IMR-90 (cell line): ENCODE results near the gene SGO2. TPM values are rescaled to one million over a fixed set of nuclear protein-coding genes. Genes with fewer than 3 reads are reported as not detected.

Source experiments
- ATAC-seq: fragments of 200-7000 bp; cut with Tn5 transposase; 2 replicates; pipeline ENCODE4 v1.9.1; 2020; ENCODE audit warnings: low read depth, mild to moderate bottlenecking, moderate library complexity
- BruUV-seq: library from RNA; stranded (reverse); fragments of 400-500 nt; replicated peaks from 2 replicates; lab custom pipeline; 2021; lab: Mats Ljungman, UMichigan
- CTCF ChIA-PET: fragments of 300-600 bp; formaldehyde crosslinking; extraction: SDS; loops from one replicate; lab custom pipeline; 2021; ENCODE audit warnings: antibody characterized with exemption; lab: Yijun Ruan, JAX
- POLR2A ChIA-PET: fragments of 300-600 bp; sonication (Branson Sonifier 250); formaldehyde crosslinking; loops from one replicate; lab custom pipeline; 2022; ENCODE audit warnings: antibody characterized with exemption; ENCODE audit not compliant: unreplicated experiment; lab: Charles Lee
- DNase-seq: peaks from one replicate; pipeline ENCODE4 v3.0.0; 2013
- H2AFZ ChIP-seq: replicated peaks from 2 replicates; pipeline ENCODE3; 2013; ENCODE audit warnings: low read length, mild to moderate bottlenecking; ENCODE audit not compliant: poor library complexity
- H2AK5ac ChIP-seq: 2 replicates; pipeline ENCODE4 v1.6.1; 2013; ENCODE audit warnings: low read depth, low read length, inconsistent platforms
- H2AK9ac ChIP-seq: replicated peaks from 2 replicates; pipeline ENCODE3; 2013; ENCODE audit warnings: mild to moderate bottlenecking, low read depth, low read length, moderate library complexity; ENCODE audit not compliant: poor library complexity
- H2BK120ac ChIP-seq: 2 replicates; pipeline ENCODE4 v1.6.1; 2013; ENCODE audit warnings: low read depth, low read length, inconsistent platforms
- H2BK15ac ChIP-seq: 3 replicates; pipeline ENCODE4 v1.6.1; 2013; ENCODE audit warnings: low read depth, low read length, inconsistent platforms
- H2BK20ac ChIP-seq: 2 replicates; pipeline ENCODE4 v1.6.1; 2013; ENCODE audit warnings: low read depth, mild to moderate bottlenecking, inconsistent platforms, low read length, moderate library complexity
- H2BK5ac ChIP-seq: 2 replicates; pipeline ENCODE4 v1.6.1; 2013; ENCODE audit warnings: mild to moderate bottlenecking, low read depth, low read length, inconsistent platforms; ENCODE audit not compliant: poor library complexity, severe bottlenecking
- H3K14ac ChIP-seq: replicated peaks from 2 replicates; pipeline ENCODE4 v1.6.1; 2013; ENCODE audit warnings: low read depth, low read length, inconsistent platforms
- H3K18ac ChIP-seq: 2 replicates; pipeline ENCODE4 v1.6.1; 2013; ENCODE audit warnings: low read depth, low read length, control low read depth
- H3K23ac ChIP-seq: 2 replicates; pipeline ENCODE4 v1.6.1; 2013; ENCODE audit warnings: low read depth, low read length, inconsistent platforms
- H3K27ac ChIP-seq: 2 replicates; pipeline ENCODE4 v1.5.1; 2013; ENCODE audit warnings: mild to moderate bottlenecking, control low read depth, low read length; ENCODE audit not compliant: insufficient read depth
- H3K27me3 ChIP-seq: 2 replicates; pipeline ENCODE4 v1.6.1; 2013; ENCODE audit warnings: low read length; ENCODE audit not compliant: control insufficient read depth, insufficient read depth
- H3K36me3 ChIP-seq: 2 replicates; pipeline ENCODE4 v1.6.1; 2013; ENCODE audit warnings: low read length, mixed read lengths; ENCODE audit not compliant: control insufficient read depth, insufficient read depth
- H3K4ac ChIP-seq: 2 replicates; pipeline ENCODE4 v1.6.1; 2013; ENCODE audit warnings: low read depth, low read length, inconsistent platforms
- H3K4me1 ChIP-seq: 2 replicates; pipeline ENCODE4 v1.6.1; 2013; ENCODE audit warnings: low read length, mixed read lengths; ENCODE audit not compliant: control insufficient read depth, insufficient read depth
- H3K4me2 ChIP-seq: 2 replicates; pipeline ENCODE4 v1.6.1; 2013; ENCODE audit warnings: low read depth, mild to moderate bottlenecking, control low read depth, low read length, moderate library complexity
- H3K4me3 ChIP-seq: 2 replicates; pipeline ENCODE4 v1.5.1; 2013; ENCODE audit warnings: low read depth, mild to moderate bottlenecking, control low read depth, low read length, moderate library complexity; ENCODE audit not compliant: insufficient read depth
- H3K56ac ChIP-seq: 2 replicates; pipeline ENCODE4 v1.6.1; 2013; ENCODE audit warnings: low read length, inconsistent platforms; ENCODE audit not compliant: insufficient read depth; ENCODE audit errors: extremely low read depth
- H3K79me1 ChIP-seq, 2 experiments: 2 replicates each; pipeline ENCODE4 v1.6.1; 2013; ENCODE audit warnings: low read length in 2 of 2, inconsistent platforms in 1 of 2, low read depth in 1 of 2
- H3K9ac ChIP-seq: 2 replicates; pipeline ENCODE4 v1.6.1; 2013; ENCODE audit warnings: low read depth, low read length, control low read depth
- H3K9me1 ChIP-seq: 2 replicates; pipeline ENCODE4 v1.6.1; 2013; ENCODE audit warnings: low read length, inconsistent platforms; ENCODE audit not compliant: insufficient read depth
- H3K9me3 ChIP-seq: 2 replicates; pipeline ENCODE4 v1.6.1; 2013; ENCODE audit warnings: low read length; ENCODE audit not compliant: control insufficient read depth, insufficient read depth
- H4K20me1 ChIP-seq: 2 replicates; pipeline ENCODE4 v1.6.1; 2013; ENCODE audit warnings: low read length, inconsistent platforms; ENCODE audit not compliant: insufficient read depth
- H4K5ac ChIP-seq: 2 replicates; pipeline ENCODE4 v1.6.1; 2013; ENCODE audit warnings: mild to moderate bottlenecking, low read depth, low read length, control low read depth
- H4K8ac ChIP-seq, 2 experiments: 2 replicates each; pipeline ENCODE4 v1.6.1; 2013; ENCODE audit warnings: low read depth in 2 of 2, low read length in 2 of 2, control low read depth in 1 of 2, inconsistent platforms in 1 of 2
- H4K91ac ChIP-seq: 2 replicates; pipeline ENCODE4 v1.6.1; 2013; ENCODE audit warnings: low read depth, low read length, inconsistent platforms; ENCODE audit not compliant: insufficient read depth
- CHD1 ChIP-seq: IDR thresholded peaks from 2 replicates; pipeline ENCODE4 v1.6.1; 2012; ENCODE audit warnings: low read depth, low read length, improper control_type of control experiment
- FOS ChIP-seq: fragments of 150-350 bp; IDR thresholded peaks from 2 replicates; pipeline ENCODE4 v1.6.1; 2016; ENCODE audit warnings: low read depth, low read length
- MAZ ChIP-seq: IDR thresholded peaks from 2 replicates; pipeline ENCODE4 v1.6.1; 2012; ENCODE audit warnings: low read depth, mild to moderate bottlenecking, low read length, improper control_type of control experiment, moderate library complexity, borderline replicate concordance
- MXI1 ChIP-seq: IDR thresholded peaks from 2 replicates; pipeline ENCODE4 v1.6.1; 2012; ENCODE audit warnings: low read depth, mild to moderate bottlenecking, low read length, moderate library complexity, borderline replicate concordance
- NFE2L2 ChIP-seq: fragments of 150-350 bp; IDR thresholded peaks from 2 replicates; pipeline ENCODE4 v1.6.1; 2016; ENCODE audit warnings: low read depth, mild to moderate bottlenecking, low read length
- POLR2A ChIP-seq: IDR thresholded peaks from 2 replicates; pipeline ENCODE4 v1.6.1; 2012; ENCODE audit warnings: mild to moderate bottlenecking, low read depth, low read length
- RAD21 ChIP-seq: IDR thresholded peaks from 2 replicates; pipeline ENCODE4 v1.6.1; 2012; ENCODE audit warnings: low read length, improper control_type of control experiment
- RCOR1 ChIP-seq: IDR thresholded peaks from 2 replicates; pipeline ENCODE4 v1.6.1; 2012; ENCODE audit warnings: mild to moderate bottlenecking, low read length, improper control_type of control experiment; ENCODE audit not compliant: insufficient replicate concordance
- RFX5 ChIP-seq: IDR thresholded peaks from 2 replicates; pipeline ENCODE4 v1.8.0; 2012; ENCODE audit warnings: low read depth, mild to moderate bottlenecking, low read length, moderate library complexity
- USF2 ChIP-seq: fragments of 150-350 bp; IDR thresholded peaks from 2 replicates; pipeline ENCODE4 v1.6.1; 2017; ENCODE audit warnings: mild to moderate bottlenecking, antibody characterized with exemption, low read length, low read depth
- WGBS, 2 experiments: methylation state at CpG; one replicate each; pipeline versions ENCODE4 v1.1.5 to v1.1.7; 2013; ENCODE audit warnings: missing lambda C conversion rate in 2 of 2; ENCODE audit not compliant: insufficient read length in 1 of 2; ENCODE audit errors: extremely low coverage in 2 of 2; 5-methylcytosine and 5-hydroxymethylcytosine counted together
- dilution Hi-C: fragments of 300-500 bp; cut with HindIII; formaldehyde crosslinking; loops from one replicate; pipeline ENCODE4 v1.14.3; 2018; ENCODE audit warnings: low sequenced_read_pairs; ENCODE audit not compliant: unreplicated experiment
- in situ Hi-C: fragments of 300-500 bp; cut with MboI; formaldehyde crosslinking; loops from 3 replicates; pipeline ENCODE4 v1.14.3; 2019; ENCODE audit warnings: low sequenced_read_pairs, inconsistent platforms, mixed read lengths
- intact Hi-C: fragments of 100-400 bp; cut with micrococcal nuclease; formaldehyde crosslinking; loops from 2 replicates; pipeline ENCODE4 v1.10.0; 2022
- polyA plus RNA-seq, 3 experiments: library from polyadenylated mRNA; depleted of rRNA; stranded (reverse); fragments of >200 nt; gene quantifications; 2 replicates each; pipeline ENCODE4 v1.2.3, GENCODE V29; 2012; ENCODE audit warnings: low replicate concordance in 1 of 3
- total RNA-seq: library from RNA; depleted of rRNA; stranded (reverse); fragments of >200 nt; gene quantifications from 2 replicates; pipeline ENCODE4 v1.2.3, GENCODE V29; 2012

Gene SGO2
- total and polyA plus RNA-seq, 2 of the 4 experiments (the other 2 are of a cell fraction): 5.4 to 6.3 TPM

GRCh38 chr2:200538139-200538538 is 12.1 kb downstream of the SGO2 start:
- Histone ChIP-seq H2BK120ac (no peak overlapping the region), H3K9me1 (0 out of 2 replicates have a peak, but pooled peaks cover 8% of the 10 kb centered on the region), H3K4me2 (peak overlapping the region; percentile 93), H3K4ac (no peak overlapping the region), H2AK9ac (no peak overlapping the region), H3K9ac (no peak overlapping the region), H4K8ac (0 out of 4 replicates have a peak overlapping the region, but pooled peaks of 1 of the 2 experiments have one; percentile 52), H2BK15ac (no peak overlapping the region), H4K5ac (peak overlapping the region; percentile 68; the same call in 1 of the 2 replicates), H4K91ac (no peak overlapping the region), H3K56ac (no peak overlapping the region), H3K23ac (peak overlapping the region; percentile 71; the same call in 1 of the 2 replicates), H4K20me1 (no peaks in the 10 kb centered on the region), H3K27ac (peak overlapping the region; percentile 63; the same call in 1 of the 2 replicates), H3K4me3 (no peak overlapping the region), H3K9me3 (peaks cover 3% of the 10 kb centered on the region; the same call in 1 of the 2 replicates), H2AFZ (peak overlapping the region; percentile 16), H3K79me1 (peaks cover 10 to 17% of the 10 kb centered on the region in 2 experiments), H3K18ac (0 out of 2 replicates have a peak overlapping the region, but pooled peaks have one; percentile 1), H2BK20ac (no peak overlapping the region), H3K36me3 (peaks cover 2% of the 10 kb centered on the region), H3K27me3 (no peaks in the 10 kb centered on the region), H3K4me1 (peaks cover 10% of the 10 kb centered on the region; the same call in 1 of the 2 replicates), H2AK5ac (no peak overlapping the region), H3K14ac (peak overlapping the region; percentile 30; the same call in 1 of the 2 replicates), H2BK5ac (peak overlapping the region; percentile 62)
- 33% methylated on average over 1 of the region's 1 CpG; no CpG with 5 or more reads in 1 of the 2 experiments for WGBS, 2 experiments
- dilution Hi-C loops (no loop called here), intact Hi-C loops (no loop called here), in situ Hi-C loops (no loop called here)
- ChIA-PET CTCF (no interaction called here), POLR2A (no interaction called here)
- BruUV-seq: no TSS peak
- ATAC-seq: peak; percentile 58
- TF ChIP-seq MAZ: no peak
- TF ChIP-seq RCOR1: no peak
- no peak for TF ChIP-seq FOS
- no peak for TF ChIP-seq MXI1
- TF ChIP-seq CHD1: no peak
- no peak for TF ChIP-seq NFE2L2
- no peak for TF ChIP-seq RFX5
- no peak for TF ChIP-seq USF2
- TF ChIP-seq POLR2A: no peak
- no peak for TF ChIP-seq RAD21
- DNase-seq: no peak
